Activated B cell treated with CpG ODN at 0.5 μM for 24 hours (primary cell): ENCODE measurements around the gene AGTRAP. TPM values are rescaled to one million over a fixed set of nuclear protein-coding genes. Genes with fewer than 3 reads are reported as not detected.

ENCODE experiments used
- ATAC-seq: fragments of 200-7000 bp; cut with Tn5 transposase; one replicate; pipeline ENCODE4 v1.10.0; 2021; ENCODE audit warnings: low read depth, mild to moderate bottlenecking, moderate library complexity
- CTCF ChIA-PET: fragments of 350-600 bp; sonication (Branson Sonifier 250); formaldehyde crosslinking; loops from one replicate; lab custom pipeline; 2021; ENCODE audit warnings: antibody characterized with exemption; lab: Charles Lee
- POLR2A ChIA-PET: fragments of 350-600 bp; sonication (Branson Sonifier 250); formaldehyde crosslinking; loops from one replicate; lab custom pipeline; 2021; ENCODE audit warnings: antibody characterized with exemption; lab: Charles Lee
- DNase-seq: peaks from one replicate; pipeline ENCODE4 v3.0.0; 2022
- H3K27ac Mint-ChIP-seq: one replicate; pipeline ENCODE4 v1.8.0; 2020; ENCODE audit warnings: mixed read lengths
- H3K27me3 Mint-ChIP-seq: one replicate; pipeline ENCODE4 v1.8.0; 2021; ENCODE audit warnings: mixed read lengths
- H3K36me3 Mint-ChIP-seq: one replicate; pipeline ENCODE4 v1.8.0; 2021; ENCODE audit warnings: low read depth, mixed read lengths
- H3K4me1 Mint-ChIP-seq: one replicate; pipeline ENCODE4 v1.8.0; 2021; ENCODE audit warnings: mixed read lengths
- H3K4me3 Mint-ChIP-seq: one replicate; pipeline ENCODE4 v1.8.0; 2020; ENCODE audit warnings: mild to moderate bottlenecking, mixed read lengths
- H3K9me3 Mint-ChIP-seq: one replicate; pipeline ENCODE4 v1.8.0; 2020; ENCODE audit warnings: mixed read lengths
- CTCF ChIP-seq: fragments of 200-600 bp; IDR thresholded peaks from one replicate; pipeline ENCODE4 v1.8.0; 2022; ENCODE audit warnings: antibody characterized with exemption, mild to moderate bottlenecking
- intact Hi-C: fragments of 100-400 bp; cut with micrococcal nuclease; formaldehyde crosslinking; loops from one replicate; pipeline ENCODE4 v1.15.1; 2024
- total RNA-seq: library from RNA; stranded (reverse); gene quantifications from 2 replicates; pipeline ENCODE4 v1.2.3, GENCODE V29; 2022

AGTRAP gene
- total RNA-seq, 1 donor from 2014 or later: 13.9 TPM

- H3K36me3 Mint-ChIP-seq: peaks cover 78% of the 10 kb centered on the region
- no peak overlapping the region for H3K27ac Mint-ChIP-seq
- H3K27me3 Mint-ChIP-seq: no peaks in the 10 kb centered on the region
- H3K4me1 Mint-ChIP-seq: peaks cover 17% of the 10 kb centered on the region
- no peak for TF ChIP-seq CTCF
- ChIA-PET POLR2A (no interaction called here), CTCF (no interaction called here)
- intact Hi-C loops: no loop called here
- DNase-seq (no peak), ATAC-seq (no peak)
- no peak overlapping the region for H3K4me3 Mint-ChIP-seq
- no peaks in the 10 kb centered on the region for H3K9me3 Mint-ChIP-seq
Measured at GRCh38 chr1:11794446-11795237, 58.7 kb downstream of the AGTRAP start.

DNA sequence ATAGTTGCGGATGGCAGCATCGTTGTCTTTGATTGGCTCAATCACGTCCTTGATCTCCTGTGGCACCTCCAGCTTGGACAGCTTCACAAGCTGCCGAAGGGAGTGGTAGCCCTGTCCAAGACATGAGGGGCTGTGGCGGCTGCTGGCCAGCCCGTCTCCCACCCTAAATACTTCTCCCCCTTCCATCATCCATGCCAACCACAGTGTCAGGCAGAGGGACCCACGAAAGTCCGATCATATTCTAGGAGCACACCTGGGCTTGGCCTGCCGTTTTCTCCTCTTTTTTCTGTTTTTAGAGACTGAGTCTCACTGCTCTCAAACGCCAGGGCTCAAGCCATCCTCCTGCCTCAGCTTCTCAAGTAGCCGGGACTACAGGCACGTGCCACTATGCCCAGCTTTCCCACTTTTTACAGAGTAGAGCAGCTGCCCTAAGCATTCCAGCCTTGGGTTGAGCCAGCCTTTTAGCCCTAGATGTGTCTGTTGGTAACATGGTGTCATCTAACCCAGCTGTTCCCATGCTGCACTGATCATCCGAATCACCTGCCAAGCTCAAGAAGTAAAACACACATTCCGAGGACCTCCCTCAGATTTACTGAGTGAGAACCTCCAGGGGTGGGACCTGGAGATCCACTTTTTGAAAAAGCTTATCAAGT lies 59.4 kb downstream of the AGTRAP start:
- Mint-ChIP-seq H3K27me3 (no peaks in the 10 kb centered on the region), H3K4me1 (peaks cover 17% of the 10 kb centered on the region), H3K27ac (no peak overlapping the region), H3K4me3 (no peak overlapping the region), H3K9me3 (no peaks in the 10 kb centered on the region), H3K36me3 (peaks cover 80% of the 10 kb centered on the region)
- ATAC-seq (no peak), DNase-seq (no peak)
- intact Hi-C loops: no loop called here
- POLR2A ChIA-PET: interaction anchor here (1.2 kb wide), 1 partner anchor 11 kb away, joined by 3 read pairs; the partner anchor contains the start of genes CLCN6 and MTHFR
- TF ChIP-seq CTCF: no peak
- CTCF ChIA-PET: interaction anchor here (1.3 kb wide), 1 partner anchor 7 kb away, joined by 4 read pairs; no protein-coding TSS in a partner anchor

DNA sequence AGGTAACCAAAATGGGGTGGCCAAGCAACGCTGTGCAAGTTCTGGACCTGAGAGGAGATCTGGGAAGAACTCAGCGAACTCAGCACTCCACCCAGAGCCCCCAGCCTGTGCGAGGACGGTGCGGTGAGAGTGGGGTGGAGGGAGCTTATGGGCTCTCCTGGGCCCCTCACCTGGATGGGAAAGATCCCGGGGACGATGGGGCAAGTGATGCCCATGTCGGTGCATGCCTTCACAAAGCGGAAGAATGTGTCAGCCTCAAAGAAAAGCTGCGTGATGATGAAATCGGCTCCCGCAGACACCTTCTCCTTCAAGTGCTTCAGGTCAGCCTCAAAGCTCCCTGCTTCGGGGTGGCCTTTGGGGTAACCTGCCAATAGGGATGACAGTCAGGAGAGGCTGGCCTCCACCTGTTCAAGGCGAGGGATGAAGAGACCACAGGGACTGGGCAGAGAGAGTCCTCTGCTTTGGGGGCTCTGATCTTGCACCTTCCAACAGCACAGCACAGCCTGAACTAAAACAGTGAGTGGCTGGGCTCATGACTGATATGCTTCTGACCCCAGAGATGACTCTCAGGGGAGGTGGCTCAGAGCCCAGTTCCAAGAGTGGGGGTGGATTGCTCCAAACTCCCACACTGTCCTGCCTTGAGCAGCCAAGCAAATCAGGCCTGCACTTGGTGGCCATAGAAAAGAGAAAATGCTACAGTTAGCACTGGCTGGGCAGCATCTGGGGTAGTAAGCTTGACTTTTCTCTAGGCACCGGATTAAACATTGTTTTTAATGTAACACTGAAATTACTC lies 60.3 kb downstream of the AGTRAP start:
- ChIA-PET CTCF (interaction anchor here (1.3 kb wide), 1 partner anchor 8 kb away, joined by 4 read pairs; no protein-coding TSS in a partner anchor), POLR2A (interaction anchor here (1.2 kb wide), 1 partner anchor 10 kb away, joined by 3 read pairs; the partner anchor contains the start of genes CLCN6 and MTHFR)
- TF ChIP-seq CTCF: no peak
- DNase-seq (no peak), ATAC-seq (no peak)
- no peak overlapping the region for H3K27ac Mint-ChIP-seq
- H3K9me3 Mint-ChIP-seq: no peaks in the 10 kb centered on the region
- H3K4me3 Mint-ChIP-seq: no peak overlapping the region
- intact Hi-C loops: no loop called here
- peaks cover 15% of the 10 kb centered on the region for H3K4me1 Mint-ChIP-seq
- H3K27me3 Mint-ChIP-seq: no peaks in the 10 kb centered on the region
- H3K36me3 Mint-ChIP-seq: peaks cover 82% of the 10 kb centered on the region

GRCh38 chr1:11797525-11798216 lies 61.7 kb downstream of the AGTRAP start:
- H3K9me3 Mint-ChIP-seq: no peaks in the 10 kb centered on the region
- no peaks in the 10 kb centered on the region for H3K27me3 Mint-ChIP-seq
- H3K27ac Mint-ChIP-seq: no peak overlapping the region
- H3K4me1 Mint-ChIP-seq: peaks cover 19% of the 10 kb centered on the region
- DNase-seq (no peak), ATAC-seq (no peak)
- peaks cover 82% of the 10 kb centered on the region for H3K36me3 Mint-ChIP-seq
- POLR2A ChIA-PET: interaction anchor here (0.6 kb wide), 1 partner anchor 132 kb away, joined by 3 read pairs; no protein-coding TSS in a partner anchor
- no peak overlapping the region for H3K4me3 Mint-ChIP-seq
- intact Hi-C loops: no loop called here
- CTCF ChIA-PET: interaction anchor here (1.6 kb wide), 1 partner anchor 12 kb away, joined by 4 read pairs; no protein-coding TSS in a partner anchor
- no peak for TF ChIP-seq CTCF
